Hepatocyte (in vitro differentiated cells): ENCODE data around the gene GOLM1. TPM values are rescaled to one million over a fixed set of nuclear protein-coding genes. Genes with fewer than 3 reads are reported as not detected.
A peak's percentile ranks its signal among the peaks of the same experiment; 100 is the strongest.

Experiments
- DNase-seq: peaks from one replicate; pipeline ENCODE4 v3.0.0-alpha.2; 2016; ENCODE audit warnings: low spot score
- H2AFZ ChIP-seq: fragments of 200-600 bp; sonication (generic); 2 replicates; pipeline ENCODE4 v1.6.0; 2016; ENCODE audit warnings: antibody characterized with exemption, mild to moderate bottlenecking
- H3K27ac ChIP-seq: fragments of 200-600 bp; sonication (generic); 2 replicates; pipeline ENCODE4 v1.5.1; 2016; ENCODE audit warnings: mild to moderate bottlenecking
- H3K27me3 ChIP-seq: fragments of 200-600 bp; sonication (generic); 2 replicates; pipeline ENCODE4 v1.6.1; 2016
- H3K36me3 ChIP-seq: fragments of 200-600 bp; sonication (generic); replicated peaks from 2 replicates; pipeline ENCODE4 v1.5.1; 2016; ENCODE audit warnings: low read depth; ENCODE audit not compliant: insufficient read depth
- H3K4me1 ChIP-seq: fragments of 200-600 bp; sonication (generic); 2 replicates; pipeline ENCODE4 v1.5.1; 2016; ENCODE audit warnings: mild to moderate bottlenecking, moderate library complexity; ENCODE audit not compliant: insufficient read depth
- H3K4me2 ChIP-seq: fragments of 200-600 bp; sonication (generic); 2 replicates; pipeline ENCODE4 v1.6.0; 2016
- H3K4me3 ChIP-seq: fragments of 200-600 bp; sonication (generic); 2 replicates; pipeline ENCODE4 v1.5.1; 2016; ENCODE audit warnings: mild to moderate bottlenecking
- H3K79me2 ChIP-seq: fragments of 200-600 bp; sonication (generic); 2 replicates; pipeline ENCODE4 v1.6.0; 2017; ENCODE audit warnings: mild to moderate bottlenecking
- H3K9me2 ChIP-seq: fragments of 200-600 bp; sonication (generic); replicated peaks from 2 replicates; pipeline ENCODE4 v1.6.0; 2017; ENCODE audit warnings: mild to moderate bottlenecking; ENCODE audit not compliant: insufficient read depth
- H3K9me3 ChIP-seq: fragments of 200-600 bp; sonication (generic); 2 replicates; pipeline ENCODE4 v1.5.1; 2016; ENCODE audit warnings: low read depth, mild to moderate bottlenecking
- H4K20me1 ChIP-seq: fragments of 200-600 bp; sonication (generic); 2 replicates; pipeline ENCODE4 v1.6.0; 2016; ENCODE audit warnings: mild to moderate bottlenecking; ENCODE audit not compliant: insufficient read depth, poor library complexity, severe bottlenecking
- CTCF ChIP-seq: fragments of 200-600 bp; sonication (generic); IDR thresholded peaks from 2 replicates; pipeline ENCODE4 v1.5.1; 2016; ENCODE audit warnings: antibody characterized with exemption, mild to moderate bottlenecking; ENCODE audit not compliant: poor library complexity
- EZH2 ChIP-seq: fragments of 200-600 bp; sonication (generic); IDR thresholded peaks from 2 replicates; pipeline ENCODE4 v1.6.1; 2016; ENCODE audit warnings: antibody characterized with exemption, mild to moderate bottlenecking, borderline replicate concordance
- EZH2phosphoT487 ChIP-seq: fragments of 200-600 bp; sonication (generic); IDR thresholded peaks from one replicate; pipeline ENCODE4 v1.6.1; 2018; ENCODE audit warnings: antibody characterized with exemption, mild to moderate bottlenecking, low read depth, moderate library complexity; ENCODE audit not compliant: unreplicated experiment, severe bottlenecking
- WGBS: methylation state at CpG from one replicate; pipeline ENCODE4 v1.1.6; 2016; ENCODE audit warnings: low lambda C conversion rate; ENCODE audit errors: missing lambda C conversion rate; 5-methylcytosine and 5-hydroxymethylcytosine counted together
- polyA plus RNA-seq: library from polyadenylated mRNA; unstranded; fragments of >200 nt; fragmentation: Nextera tagmentation; extraction: Ambion mirVana; gene quantifications from 2 replicates; pipeline ENCODE4 v1.2.1, GENCODE V29; 2016
- total RNA-seq: library from RNA; depleted of rRNA; stranded (reverse); fragments of >200 nt; gene quantifications from 2 replicates; pipeline ENCODE4 v1.2.3, GENCODE V29; 2014

The GOLM1 gene
- total and polyA plus RNA-seq, 2 experiments from 2014 or later = 140 to 164 TPM

GRCh38 chr9:86096386-86096785 is 3.0 kb downstream of the GOLM1 start:
- Histone ChIP-seq H3K9me2 (no peaks in the 10 kb centered on the region), H3K4me1 (peaks cover 20% of the 10 kb centered on the region), H3K4me3 (no peak overlapping the region), H3K79me2 (peaks cover 64% of the 10 kb centered on the region), H3K27ac (peak overlapping the region; percentile 87), H3K27me3 (no peaks in the 10 kb centered on the region), H3K4me2 (peak overlapping the region; percentile 72), H3K36me3 (no peaks in the 10 kb centered on the region), H3K9me3 (no peaks in the 10 kb centered on the region), H2AFZ (no peak overlapping the region), H4K20me1 (no peaks in the 10 kb centered on the region)
- TF ChIP-seq EZH2phosphoT487 = no peak
- WGBS = 9% methylated on average over 2 of the region's 2 CpGs
- peak; percentile 40 for DNase-seq

GRCh38 chr9:86093788-86094555 is 5.4 kb downstream of the GOLM1 start:
- H3K4me3 ChIP-seq = no peak overlapping the region
- peaks cover 85% of the 10 kb centered on the region for H3K79me2 ChIP-seq
- peaks cover 20% of the 10 kb centered on the region for H3K4me1 ChIP-seq
- H3K36me3 ChIP-seq = no peaks in the 10 kb centered on the region
- peak overlapping the region; percentile 87 for H3K27ac ChIP-seq
- no peaks in the 10 kb centered on the region for H3K27me3 ChIP-seq
- H4K20me1 ChIP-seq = no peaks in the 10 kb centered on the region
- H3K9me3 ChIP-seq = no peaks in the 10 kb centered on the region
- DNase-seq = peak; percentile 89
- no peaks in the 10 kb centered on the region for H3K9me2 ChIP-seq
- peak overlapping the region; percentile 65 for H3K4me2 ChIP-seq
- H2AFZ ChIP-seq = no peak overlapping the region
- TF ChIP-seq EZH2phosphoT487 (no peak), CTCF (no peak), EZH2 (no peak)
- WGBS = 62% methylated on average over 8 of the region's 8 CpGs

GRCh38 chr9:86091477-86091876 is 7.9 kb downstream of the GOLM1 start:
- Histone ChIP-seq H3K36me3 (no peaks in the 10 kb centered on the region), H3K27me3 (no peaks in the 10 kb centered on the region), H4K20me1 (no peaks in the 10 kb centered on the region), H3K4me1 (peaks cover 13% of the 10 kb centered on the region), H3K9me3 (peaks cover 6% of the 10 kb centered on the region), H2AFZ (no peak overlapping the region), H3K4me2 (no peak overlapping the region), H3K27ac (no peak overlapping the region), H3K79me2 (peaks cover 83% of the 10 kb centered on the region), H3K9me2 (no peaks in the 10 kb centered on the region), H3K4me3 (no peak overlapping the region)
- no peak for DNase-seq
- TF ChIP-seq CTCF = no peak
- TF ChIP-seq EZH2 = no peak
- no peak for TF ChIP-seq EZH2phosphoT487
- 94% methylated on average over 3 of the region's 3 CpGs for WGBS

- Histone ChIP-seq H3K4me2 (no peak overlapping the region), H3K27me3 (no peaks in the 10 kb centered on the region), H4K20me1 (peaks cover 6% of the 10 kb centered on the region), H3K9me3 (peaks cover 6% of the 10 kb centered on the region), H3K27ac (no peak overlapping the region), H3K36me3 (no peaks in the 10 kb centered on the region), H3K9me2 (no peaks in the 10 kb centered on the region), H3K4me3 (no peak overlapping the region), H2AFZ (no peak overlapping the region), H3K79me2 (peaks cover 84% of the 10 kb centered on the region), H3K4me1 (peaks cover 8% of the 10 kb centered on the region)
- TF ChIP-seq EZH2phosphoT487 (no peak), CTCF (no peak), EZH2 (no peak)
- no peak for DNase-seq
Observed at GRCh38 chr9:86082870-86083269, 16.5 kb downstream of the GOLM1 start.
